Right lobe of liver (tissue), 4 donors: ENCODE measurements around the gene PHF2.

Experiments
- CTCF ChIP-seq, 4 donors: fragments of 200-600 bp in 3 of 4; fragments of 450-650 bp in 1 of 4; IDR thresholded peaks; one replicate each; pipeline versions ENCODE4 v1.5.1 to v1.8.0; 2016 to 2022; ENCODE audit warnings: antibody characterized with exemption in 4 of 4, mild to moderate bottlenecking in 2 of 4
- POLR2A ChIP-seq: fragments of 450-650 bp; IDR thresholded peaks from one replicate; pipeline ENCODE4 v1.6.1; 2017; ENCODE audit warnings: antibody characterized with exemption, mild to moderate bottlenecking
- donor health status: DM: no; HTN: no; CAD: no.
- donor health status: DM: no; HTN: no; CAD: no.
- donor health status: DM: no; HTN: yes; CAD: no.

- TF ChIP-seq CTCF (IDR thresholded peaks at IDR 0.05) (no peak), POLR2A (no peak)
These were observed 26.8 kb upstream of the PHF2 start for GRCh38 chr9:93549611-93550010.
